Caco-2 (cell line): ENCODE measurements around the gene COA1. TPM values are rescaled to one million over a fixed set of nuclear protein-coding genes. Genes with fewer than 3 reads are reported as not detected.

Experiments used
- BruUV-seq: library from RNA; stranded (reverse); fragments of 400-500 nt; replicated peaks from 2 replicates; lab custom pipeline; 2021; lab: Mats Ljungman, UMichigan
- CTCF ChIA-PET: fragments of 300-600 bp; sonication (Branson Sonifier 250); formaldehyde crosslinking; loops from one replicate; lab custom pipeline; 2022; ENCODE audit warnings: antibody characterized with exemption; lab: Charles Lee
- POLR2A ChIA-PET: fragments of 300-600 bp; sonication (Branson Sonifier 250); formaldehyde crosslinking; loops from one replicate; lab custom pipeline; 2022; ENCODE audit warnings: antibody characterized with exemption; lab: Charles Lee
- DNase-seq, 2 experiments: peaks; one replicate each; pipeline versions ENCODE4 v3.0.0 to v3.0.0-alpha.2; 2020 to 2022
- H3K27me3 ChIP-seq: replicated peaks from 2 replicates; pipeline ENCODE4 v1.6.0; 2011; ENCODE audit warnings: low read length; ENCODE audit not compliant: control insufficient read depth, insufficient read depth
- H3K36me3 ChIP-seq: 2 replicates; pipeline ENCODE4 v1.5.1; 2011; ENCODE audit warnings: low read length; ENCODE audit not compliant: control insufficient read depth, insufficient read depth
- H3K4me1 ChIP-seq: fragments of 250-450 bp; sonication (Bioruptor Pico); 2 replicates; pipeline ENCODE4 v1.5.1; 2020; ENCODE audit warnings: mild to moderate bottlenecking
- H3K4me3 ChIP-seq: 2 replicates; pipeline ENCODE4 v1.5.1; 2011; ENCODE audit warnings: low read depth, mild to moderate bottlenecking, control low read depth, low read length
- H3K9me3 ChIP-seq: fragments of 250-450 bp; sonication (Bioruptor Pico); 2 replicates; pipeline ENCODE4 v1.5.1; 2020; ENCODE audit warnings: mild to moderate bottlenecking, moderate library complexity
- H3K27ac Mint-ChIP-seq: one replicate; pipeline ENCODE4 v1.8.0; 2022; ENCODE audit warnings: mixed read lengths; ENCODE audit not compliant: unreplicated experiment
- H3K27me3 Mint-ChIP-seq: one replicate; pipeline ENCODE4 v1.8.0; 2022; ENCODE audit warnings: mixed read lengths; ENCODE audit not compliant: insufficient read depth, unreplicated experiment
- H3K36me3 Mint-ChIP-seq: one replicate; pipeline ENCODE4 v1.8.0; 2022; ENCODE audit warnings: mild to moderate bottlenecking, mixed read lengths; ENCODE audit not compliant: insufficient read depth, unreplicated experiment
- H3K4me1 Mint-ChIP-seq: one replicate; pipeline ENCODE4 v1.8.0; 2022; ENCODE audit warnings: low read depth, mixed read lengths; ENCODE audit not compliant: unreplicated experiment
- H3K4me3 Mint-ChIP-seq: one replicate; pipeline ENCODE4 v1.8.0; 2022; ENCODE audit warnings: mild to moderate bottlenecking, moderate library complexity, mixed read lengths; ENCODE audit not compliant: unreplicated experiment
- H3K9me3 Mint-ChIP-seq: one replicate; pipeline ENCODE4 v1.8.0; 2022; ENCODE audit warnings: mixed read lengths; ENCODE audit not compliant: unreplicated experiment
- CTCF ChIP-seq, 2 experiments: fragments of 200-600 bp in 1 of 2; IDR thresholded peaks; 1 replicate in 1 of 2; 2 replicates in 1 of 2; pipeline versions ENCODE4 v1.5.1 to v1.8.0; 2011 to 2022; ENCODE audit warnings: antibody characterized with exemption in 1 of 2, control low read depth in 1 of 2, inconsistent platforms in 1 of 2, low read depth in 1 of 2, low read length in 1 of 2, mild to moderate bottlenecking in 1 of 2, moderate library complexity in 1 of 2; ENCODE audit not compliant: insufficient read depth in 1 of 2, severe bottlenecking in 1 of 2, unreplicated experiment in 1 of 2
- intact Hi-C: fragments of 100-400 bp; cut with micrococcal nuclease; formaldehyde crosslinking; loops from one replicate; pipeline ENCODE4 v1.10.0; 2022; ENCODE audit not compliant: unreplicated experiment
- total RNA-seq: library from RNA; stranded (reverse); gene quantifications from 2 replicates; pipeline ENCODE4 v1.2.3, GENCODE V29; 2022

Gene COA1
- total RNA-seq, 1 experiment from 2014 or later: 94.7 TPM

GRCh38 chr7:43769281-43769680, 40.0 kb upstream of the COA1 start:
- no peak overlapping the region for H3K4me3 Mint-ChIP-seq
- POLR2A ChIA-PET: no interaction called here
- CTCF ChIA-PET: interaction anchor here (0.6 kb wide), 1 partner anchor 485 kb away, joined by 3 read pairs; no protein-coding TSS in a partner anchor
- no peaks in the 10 kb centered on the region for H3K27me3 Mint-ChIP-seq
- no peak overlapping the region for H3K4me3 ChIP-seq
- no peaks in the 10 kb centered on the region for H3K36me3 ChIP-seq
- intact Hi-C loops: loop anchor here (5.0 kb wide), 1 partner anchor 48 kb away; no protein-coding TSS in a partner anchor
- H3K4me1 Mint-ChIP-seq: peaks cover 15% of the 10 kb centered on the region
- H3K27ac Mint-ChIP-seq: no peak overlapping the region
- no TSS peak for BruUV-seq
- no peaks in the 10 kb centered on the region for H3K27me3 ChIP-seq
- no peaks in the 10 kb centered on the region for H3K9me3 ChIP-seq
- H3K36me3 Mint-ChIP-seq: peaks cover 6% of the 10 kb centered on the region
- DNase-seq: no peak
- no peaks in the 10 kb centered on the region for H3K9me3 Mint-ChIP-seq
- peaks cover 15% of the 10 kb centered on the region for H3K4me1 ChIP-seq
- TF ChIP-seq CTCF (IDR thresholded peaks at IDR 0.05; ENCODE audit: insufficient read depth in 1 of 2, low read depth in 1 of 2, low read length in 1 of 2, severe bottlenecking in 1 of 2, unreplicated experiment in 1 of 2): no peak

- no peak for DNase-seq
- BruUV-seq: no TSS peak
- H3K4me1 Mint-ChIP-seq: peaks cover 17% of the 10 kb centered on the region
- H3K27ac Mint-ChIP-seq: no peak overlapping the region
- ChIA-PET POLR2A (no interaction called here), CTCF (no interaction called here)
- no peaks in the 10 kb centered on the region for H3K27me3 ChIP-seq
- H3K36me3 ChIP-seq: no peaks in the 10 kb centered on the region
- peaks cover 19% of the 10 kb centered on the region for H3K4me1 ChIP-seq
- no peak overlapping the region for H3K4me3 ChIP-seq
- H3K4me3 Mint-ChIP-seq: no peak overlapping the region
- intact Hi-C loops: loop anchor here (5.0 kb wide), 1 partner anchor 48 kb away; no protein-coding TSS in a partner anchor
- H3K36me3 Mint-ChIP-seq: peaks cover 6% of the 10 kb centered on the region
- H3K27me3 Mint-ChIP-seq: no peaks in the 10 kb centered on the region
- TF ChIP-seq CTCF (IDR thresholded peaks at IDR 0.05; ENCODE audit: insufficient read depth in 1 of 2, low read depth in 1 of 2, low read length in 1 of 2, severe bottlenecking in 1 of 2, unreplicated experiment in 1 of 2): no peak
- H3K9me3 ChIP-seq: no peaks in the 10 kb centered on the region
- no peaks in the 10 kb centered on the region for H3K9me3 Mint-ChIP-seq
Measured at GRCh38 chr7:43768887-43769272, 39.6 kb upstream of the COA1 start.

GRCh38 chr7:43768201-43768886, 39.0 kb upstream of the COA1 start:
- no peak for DNase-seq
- Mint-ChIP-seq H3K4me3 (no peak overlapping the region), H3K4me1 (peaks cover 18% of the 10 kb centered on the region), H3K9me3 (no peaks in the 10 kb centered on the region), H3K27me3 (no peaks in the 10 kb centered on the region), H3K27ac (no peak overlapping the region), H3K36me3 (peaks cover 6% of the 10 kb centered on the region)
- no peaks in the 10 kb centered on the region for H3K9me3 ChIP-seq
- intact Hi-C loops: loop anchor here (5.0 kb wide), 1 partner anchor 49 kb away; no protein-coding TSS in a partner anchor
- ChIA-PET POLR2A (no interaction called here), CTCF (no interaction called here)
- peaks cover 24% of the 10 kb centered on the region for H3K4me1 ChIP-seq
- BruUV-seq: no TSS peak
- H3K36me3 ChIP-seq: no peaks in the 10 kb centered on the region
- no peak for TF ChIP-seq CTCF (IDR thresholded peaks at IDR 0.05; ENCODE audit: insufficient read depth in 1 of 2, low read depth in 1 of 2, low read length in 1 of 2, severe bottlenecking in 1 of 2, unreplicated experiment in 1 of 2)
- no peaks in the 10 kb centered on the region for H3K27me3 ChIP-seq
- no peak overlapping the region for H3K4me3 ChIP-seq
